Measurements from ENCODE around the gene MIER3. TPM values are rescaled to one million over a fixed set of nuclear protein-coding genes. Genes with fewer than 3 reads are reported as not detected.

Gene MIER3
- polyA plus RNA-seq, 1 of the 3 experiments (the other 2 are of a cell fraction): 3.8 TPM

DNA sequence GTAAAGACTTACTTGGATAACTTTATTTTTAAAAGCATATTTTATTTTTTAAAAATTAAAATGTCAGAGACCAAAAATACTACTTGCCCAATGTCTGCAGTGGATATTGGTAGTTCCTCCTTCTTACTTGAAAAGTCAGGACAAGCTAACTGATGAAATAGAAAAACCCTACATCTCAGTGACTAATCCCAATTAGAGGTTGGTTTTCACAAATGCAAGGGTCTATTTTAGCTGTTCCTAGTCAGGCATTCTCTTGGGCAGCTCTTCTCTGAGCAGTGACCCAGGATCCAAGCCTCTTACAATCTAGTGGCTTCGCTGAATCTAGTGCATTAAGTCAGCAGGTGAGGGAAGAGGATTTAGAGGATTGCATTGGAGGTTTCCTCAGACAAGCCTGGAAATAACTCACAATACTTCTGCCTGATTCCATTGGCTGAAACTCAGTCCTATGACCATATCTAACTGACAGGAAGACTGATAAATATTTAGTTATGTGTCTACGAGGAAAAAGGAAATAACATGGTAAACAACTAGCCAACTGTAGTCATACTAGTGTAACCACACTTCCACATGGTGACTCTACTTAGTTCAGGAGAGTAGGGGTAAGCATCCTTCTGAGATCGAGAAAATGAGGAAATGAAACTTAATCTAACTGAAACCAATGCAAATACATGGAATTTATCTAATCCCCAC is 34.2 kb upstream of the MIER3 start:
- WGBS (ENCODE audit: low lambda C conversion rate): 43% methylated on average over 3 of the region's 3 CpGs

DNA sequence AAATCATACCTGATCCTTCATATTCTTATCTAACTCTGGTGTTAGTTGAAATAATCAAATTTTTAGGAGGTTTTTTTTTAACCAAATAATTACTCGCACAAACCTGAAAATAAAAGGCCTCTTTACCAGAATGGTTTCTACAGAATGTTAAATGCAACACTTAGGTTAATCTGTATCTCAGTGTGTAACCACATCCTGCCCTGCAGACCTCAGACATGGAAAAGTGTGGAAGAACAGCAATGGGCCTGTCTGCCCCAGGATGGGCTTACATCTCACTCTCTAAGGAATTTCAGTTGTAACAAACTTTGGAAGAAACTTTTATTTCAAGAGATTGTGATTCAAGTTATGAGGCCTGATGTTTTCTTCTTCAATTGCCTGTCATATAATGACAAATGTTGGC is 32.5 kb upstream of the MIER3 start:
- Histone ChIP-seq H3K4me2 (no peak overlapping the region), H3K4me3 (ENCODE audit: low read depth in 2 of 2, low read length in 1 of 2) (no peak overlapping the region), H3K9ac (no peak overlapping the region), H3F3A (replicated peaks; ENCODE audit: insufficient read depth) (no peaks in the 10 kb centered on the region), H3K79me2 (ENCODE audit: insufficient read depth) (no peaks in the 10 kb centered on the region), H3K9me3 (no peaks in the 10 kb centered on the region), H3K9me2 (no peaks in the 10 kb centered on the region), H3K4me1 (ENCODE audit: control insufficient read depth in 1 of 2, insufficient read depth in 2 of 2, low read depth in 1 of 2, low read length in 1 of 2) (no peaks in the 10 kb centered on the region), H3K27me3 (ENCODE audit: insufficient read depth) (no peaks in the 10 kb centered on the region; the same call in 1 of the 2 replicates), H3K36me3 (replicated peaks in 1 of 2; ENCODE audit: control insufficient read depth in 1 of 2, insufficient read depth in 2 of 2, low read length in 1 of 2) (no peaks in the 10 kb centered on the region), H3K27ac (ENCODE audit: low read depth in 2 of 2, low read length in 1 of 2) (no peak overlapping the region), H2AFZ (ENCODE audit: low read depth) (no peak overlapping the region), H4K20me1 (ENCODE audit: insufficient read depth) (no peaks in the 10 kb centered on the region)
- ChIA-PET POLR2A (no interaction called here), CTCF (no interaction called here)
- DNase-seq: no peak
- TF ChIP-seq, protein P1, sequence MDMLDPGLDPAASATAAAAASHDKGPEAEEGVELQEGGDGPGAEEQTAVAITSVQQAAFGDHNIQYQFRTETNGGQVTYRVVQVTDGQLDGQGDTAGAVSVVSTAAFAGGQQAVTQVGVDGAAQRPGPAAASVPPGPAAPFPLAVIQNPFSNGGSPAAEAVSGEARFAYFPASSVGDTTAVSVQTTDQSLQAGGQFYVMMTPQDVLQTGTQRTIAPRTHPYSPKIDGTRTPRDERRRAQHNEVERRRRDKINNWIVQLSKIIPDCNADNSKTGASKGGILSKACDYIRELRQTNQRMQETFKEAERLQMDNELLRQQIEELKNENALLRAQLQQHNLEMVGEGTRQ (IDR thresholded peaks at IDR 0.05; ENCODE audit: borderline replicate concordance, low read depth, low read length): no peak
- TF ChIP-seq JUND (IDR thresholded peaks at IDR 0.05): no peak
- 83% methylated on average over 1 of the region's 1 CpG for WGBS (ENCODE audit: low lambda C conversion rate)

More for the DNA sequence above, 34.2 kb upstream of the MIER3 start:
- no peaks in the 10 kb centered on the region for H3F3A ChIP-seq (replicated peaks; ENCODE audit: insufficient read depth)
- H3K9me2 ChIP-seq: no peaks in the 10 kb centered on the region
- H3K4me2 ChIP-seq: no peak overlapping the region; the same call in 1 of the 2 replicates
- H3K9ac ChIP-seq: no peak overlapping the region
- DNase-seq: no peak
- 0 out of 2 replicates have a peak overlapping the region, but pooled peaks have one; percentile 54 for H2AFZ ChIP-seq (ENCODE audit: low read depth)
- CTCF ChIA-PET: interaction anchor here (0.9 kb wide), 1 partner anchor 10 kb away, joined by 3 read pairs; no protein-coding TSS in a partner anchor
- H3K4me1 ChIP-seq (ENCODE audit: control insufficient read depth in 1 of 2, insufficient read depth in 2 of 2, low read depth in 1 of 2, low read length in 1 of 2): no peaks in the 10 kb centered on the region
- no peaks in the 10 kb centered on the region for H3K9me3 ChIP-seq
- no peaks in the 10 kb centered on the region for H3K27me3 ChIP-seq (ENCODE audit: insufficient read depth)
- POLR2A ChIA-PET: no interaction called here
- no peak for TF ChIP-seq MXI1 (IDR thresholded peaks at IDR 0.05; ENCODE audit: low read depth, low read length)
- no peak for TF ChIP-seq TCF12 (IDR thresholded peaks at IDR 0.05)
- no peak for TF ChIP-seq GABPA (IDR thresholded peaks at IDR 0.05; ENCODE audit: low read depth)
- no peak for TF ChIP-seq FOXJ3 (CRISPR knock-in tag; IDR thresholded peaks at IDR 0.05)
- TF ChIP-seq NFIC (IDR thresholded peaks at IDR 0.05; ENCODE audit: borderline replicate concordance): no peak
- no peak for TF ChIP-seq TEAD4 (IDR thresholded peaks at IDR 0.05; ENCODE audit: borderline replicate concordance, insufficient read depth)
- TF ChIP-seq FOSL2 (IDR thresholded peaks at IDR 0.05; ENCODE audit: borderline replicate concordance, low read depth): no peak
- TF ChIP-seq, protein P2, sequence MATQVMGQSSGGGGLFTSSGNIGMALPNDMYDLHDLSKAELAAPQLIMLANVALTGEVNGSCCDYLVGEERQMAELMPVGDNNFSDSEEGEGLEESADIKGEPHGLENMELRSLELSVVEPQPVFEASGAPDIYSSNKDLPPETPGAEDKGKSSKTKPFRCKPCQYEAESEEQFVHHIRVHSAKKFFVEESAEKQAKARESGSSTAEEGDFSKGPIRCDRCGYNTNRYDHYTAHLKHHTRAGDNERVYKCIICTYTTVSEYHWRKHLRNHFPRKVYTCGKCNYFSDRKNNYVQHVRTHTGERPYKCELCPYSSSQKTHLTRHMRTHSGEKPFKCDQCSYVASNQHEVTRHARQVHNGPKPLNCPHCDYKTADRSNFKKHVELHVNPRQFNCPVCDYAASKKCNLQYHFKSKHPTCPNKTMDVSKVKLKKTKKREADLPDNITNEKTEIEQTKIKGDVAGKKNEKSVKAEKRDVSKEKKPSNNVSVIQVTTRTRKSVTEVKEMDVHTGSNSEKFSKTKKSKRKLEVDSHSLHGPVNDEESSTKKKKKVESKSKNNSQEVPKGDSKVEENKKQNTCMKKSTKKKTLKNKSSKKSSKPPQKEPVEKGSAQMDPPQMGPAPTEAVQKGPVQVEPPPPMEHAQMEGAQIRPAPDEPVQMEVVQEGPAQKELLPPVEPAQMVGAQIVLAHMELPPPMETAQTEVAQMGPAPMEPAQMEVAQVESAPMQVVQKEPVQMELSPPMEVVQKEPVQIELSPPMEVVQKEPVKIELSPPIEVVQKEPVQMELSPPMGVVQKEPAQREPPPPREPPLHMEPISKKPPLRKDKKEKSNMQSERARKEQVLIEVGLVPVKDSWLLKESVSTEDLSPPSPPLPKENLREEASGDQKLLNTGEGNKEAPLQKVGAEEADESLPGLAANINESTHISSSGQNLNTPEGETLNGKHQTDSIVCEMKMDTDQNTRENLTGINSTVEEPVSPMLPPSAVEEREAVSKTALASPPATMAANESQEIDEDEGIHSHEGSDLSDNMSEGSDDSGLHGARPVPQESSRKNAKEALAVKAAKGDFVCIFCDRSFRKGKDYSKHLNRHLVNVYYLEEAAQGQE (IDR thresholded peaks at IDR 0.05; ENCODE audit: low read depth, low read length): no peak
- TF ChIP-seq YY1 (IDR thresholded peaks at IDR 0.05; ENCODE audit: low read depth): no peak
- TF ChIP-seq, protein P1 (IDR thresholded peaks at IDR 0.05; ENCODE audit: borderline replicate concordance, low read depth, low read length): no peak
- TF ChIP-seq ELF1 (IDR thresholded peaks at IDR 0.05): no peak
- no peak for TF ChIP-seq RFX5 (IDR thresholded peaks at IDR 0.05; ENCODE audit: low read length)
- TF ChIP-seq SIN3A (IDR thresholded peaks at IDR 0.05; ENCODE audit: borderline replicate concordance, low read depth, low read length): no peak
- no peak for TF ChIP-seq JUND (IDR thresholded peaks at IDR 0.05)
- TF ChIP-seq EP300 (IDR thresholded peaks at IDR 0.05; ENCODE audit: borderline replicate concordance in 1 of 2, low read depth in 1 of 2, low read length in 1 of 2): no peak
- no peaks in the 10 kb centered on the region for H3K36me3 ChIP-seq (replicated peaks in 1 of 2; ENCODE audit: control insufficient read depth in 1 of 2, insufficient read depth in 2 of 2, low read length in 1 of 2)
- H3K79me2 ChIP-seq (ENCODE audit: insufficient read depth): no peaks in the 10 kb centered on the region
- H4K20me1 ChIP-seq (ENCODE audit: insufficient read depth): no peaks in the 10 kb centered on the region
- H3K4me3 ChIP-seq (ENCODE audit: low read depth in 2 of 2, low read length in 1 of 2): no peak overlapping the region
- no peak overlapping the region for H3K27ac ChIP-seq (ENCODE audit: low read depth in 2 of 2, low read length in 1 of 2)
